GM18520 (cell line): ENCODE data around the gene RASL10B.

Experiments used
- ATAC-seq: cut with Tn5 transposase; IDR thresholded peaks from one replicate; pipeline ENCODE4 v1.9.1; 2021; ENCODE audit not compliant: unreplicated experiment

Gene RASL10B

GRCh38 chr17:35716897-35717465, 14.5 kb upstream of the RASL10B start:
- no peak for ATAC-seq

- no peak for ATAC-seq
Measured at GRCh38 chr17:35717475-35717874, 14.0 kb upstream of the RASL10B start.

GRCh38 chr17:35723735-35724134, 7.7 kb upstream of the RASL10B start:
- no peak for ATAC-seq

DNA sequence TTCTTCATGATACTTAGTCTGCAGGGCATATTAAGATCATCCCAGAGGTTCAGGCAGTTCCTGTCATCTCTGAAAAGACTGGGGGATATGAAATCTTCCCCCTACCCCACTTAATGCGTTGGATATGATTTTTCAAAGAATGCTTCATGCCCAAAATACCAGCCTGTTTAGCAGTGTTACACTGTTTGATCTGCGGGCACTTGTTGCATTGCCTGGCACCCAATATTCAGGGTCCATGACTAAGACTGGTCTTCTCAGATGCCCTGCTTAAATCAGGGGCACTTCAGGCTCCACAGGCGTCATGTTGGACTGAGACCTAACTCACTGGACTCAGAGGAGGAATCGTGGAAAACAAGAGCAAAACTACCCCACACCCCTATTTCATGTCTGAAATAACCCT, 6.4 kb upstream of the RASL10B start:
- no peak for ATAC-seq

- no peak for ATAC-seq
Measured at GRCh38 chr17:35725802-35726126, 5.7 kb upstream of the RASL10B start.

DNA sequence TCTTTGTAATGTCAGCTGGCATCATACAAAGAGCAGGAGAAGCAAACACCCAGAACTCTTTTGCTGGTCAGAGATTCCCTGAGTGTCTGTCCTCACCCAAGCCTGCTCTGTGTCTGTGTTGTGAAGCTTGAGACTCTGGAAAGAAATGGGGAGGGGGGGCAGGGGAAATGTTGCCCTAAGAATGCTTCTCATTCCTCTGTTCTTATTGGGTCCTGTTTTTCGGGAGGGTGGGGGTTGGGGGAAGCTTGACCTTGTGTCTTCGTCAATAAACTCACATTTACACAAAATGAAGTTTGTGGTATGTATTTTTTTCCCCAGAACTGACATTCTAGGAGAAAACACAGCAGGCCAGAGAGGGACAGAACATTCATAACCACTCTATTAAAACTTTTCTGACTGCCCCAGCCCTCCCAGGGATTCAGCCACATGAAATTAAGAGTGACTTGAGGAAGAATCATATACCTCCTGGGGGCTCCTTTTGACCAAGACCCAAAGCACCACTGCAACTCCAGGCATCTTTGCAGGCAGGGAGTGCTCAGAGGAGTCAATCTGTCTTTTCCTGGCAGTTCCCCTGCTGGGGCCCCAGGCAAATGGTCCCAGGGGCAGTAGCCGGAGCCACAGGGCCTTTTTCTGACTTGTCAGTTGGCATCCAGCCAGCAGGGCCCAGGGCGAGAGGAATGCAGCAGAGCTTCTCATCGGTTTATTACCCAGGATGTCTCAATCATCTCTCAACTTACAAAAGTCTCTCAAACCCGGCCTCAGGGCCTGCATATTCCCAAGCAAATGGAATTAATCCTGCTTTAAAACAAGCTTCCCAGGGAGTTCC, 5.1 kb upstream of the RASL10B start:
- no peak for ATAC-seq

DNA sequence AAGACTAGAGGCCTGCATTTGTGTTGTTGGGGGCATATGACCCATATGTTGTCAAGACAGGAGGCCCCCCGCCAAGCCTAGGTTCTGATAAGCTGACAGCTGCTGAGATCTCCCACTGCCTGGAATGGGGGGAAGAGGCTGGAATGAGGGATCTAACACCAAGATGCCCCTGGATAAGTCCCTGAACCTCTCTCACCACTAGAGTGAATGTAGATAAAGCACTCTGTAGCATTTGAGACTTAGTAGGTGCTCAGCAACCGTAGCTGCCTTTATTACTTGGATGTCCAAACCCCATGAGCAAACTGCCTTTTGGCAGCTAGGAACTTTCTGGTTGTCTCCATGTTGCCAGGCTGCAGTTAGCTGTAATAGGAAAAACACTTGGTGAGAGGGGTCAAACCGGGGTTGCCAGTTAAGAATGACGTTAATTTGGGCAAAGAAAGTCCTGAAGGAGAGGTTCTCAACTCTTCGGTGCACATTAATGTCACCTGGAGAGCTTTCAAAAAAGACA, 4.4 kb upstream of the RASL10B start:
- no peak for ATAC-seq

DNA sequence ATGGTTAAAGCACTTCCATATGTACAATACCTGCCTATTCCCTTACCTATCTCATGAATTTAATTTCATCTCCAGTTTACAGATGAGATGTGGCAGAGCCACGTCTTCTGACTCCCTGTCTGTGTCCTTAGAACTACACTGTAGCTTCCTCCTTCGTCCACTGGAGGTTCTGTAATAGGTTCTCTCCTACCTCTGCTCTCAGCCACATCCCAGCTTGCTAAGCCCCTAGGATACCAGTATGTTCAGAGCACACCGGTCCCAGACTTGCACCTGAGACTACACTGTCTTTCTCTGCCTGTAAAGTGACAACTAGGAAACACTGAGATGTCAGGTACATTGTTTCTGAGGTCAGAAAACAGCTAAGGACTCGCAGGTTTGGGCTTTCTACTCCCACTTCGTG, 3.8 kb upstream of the RASL10B start:
- no peak for ATAC-seq

GRCh38 chr17:35728551-35728950, 2.9 kb upstream of the RASL10B start:
- ATAC-seq = no peak

GRCh38 chr17:35729405-35729833, 2.0 kb upstream of the RASL10B start:
- ATAC-seq = no peak

DNA sequence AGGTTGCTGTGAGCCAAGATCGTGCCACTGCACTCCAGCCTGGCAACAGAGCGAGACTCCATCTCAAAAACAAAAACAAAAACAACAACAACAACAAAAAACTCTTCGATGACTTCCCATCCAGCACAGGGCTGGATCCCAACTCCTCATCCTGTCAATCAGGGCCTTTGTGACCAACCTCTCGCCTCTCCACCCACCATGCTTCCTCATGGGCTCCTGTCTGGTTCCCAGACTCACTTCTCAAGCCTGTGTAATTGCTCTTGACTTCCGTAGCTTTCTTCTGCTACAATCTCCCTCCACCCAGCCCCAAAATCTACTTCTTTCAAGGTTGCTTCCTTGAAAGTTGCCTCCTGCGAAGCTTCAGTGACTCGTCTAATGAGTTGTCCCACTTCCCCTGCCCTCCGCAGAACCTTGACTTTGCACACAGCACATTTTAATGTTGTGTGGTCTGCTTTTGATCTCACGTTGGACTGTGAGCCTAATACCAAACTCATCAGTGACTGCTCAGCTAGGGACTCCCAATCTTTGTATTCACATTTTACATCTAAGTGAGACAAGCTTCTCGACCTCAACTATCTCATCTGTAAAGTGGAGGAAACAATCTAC, 936 bp upstream of the RASL10B start:
- ATAC-seq = no peak

- no peak for ATAC-seq
Measured at GRCh38 chr17:35731917-35732805, 722 bp downstream of the RASL10B start.

DNA sequence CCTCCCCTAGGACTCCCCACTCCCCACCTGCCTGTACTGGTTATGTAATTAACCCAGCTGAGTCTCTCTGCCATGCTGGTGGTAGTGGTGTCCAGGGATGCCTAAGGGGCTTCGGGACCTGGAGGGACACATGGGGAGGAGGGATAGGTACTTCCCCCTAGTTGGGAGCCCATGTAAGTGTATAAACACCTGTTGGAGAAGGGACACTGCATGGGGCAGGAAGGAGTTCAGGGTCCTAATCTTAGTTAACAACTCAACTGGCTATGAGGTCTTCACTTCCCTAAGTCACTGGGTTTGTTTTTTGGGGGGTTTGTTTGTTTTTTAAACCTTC, 1.3 kb downstream of the RASL10B start:
- ATAC-seq = no peak

DNA sequence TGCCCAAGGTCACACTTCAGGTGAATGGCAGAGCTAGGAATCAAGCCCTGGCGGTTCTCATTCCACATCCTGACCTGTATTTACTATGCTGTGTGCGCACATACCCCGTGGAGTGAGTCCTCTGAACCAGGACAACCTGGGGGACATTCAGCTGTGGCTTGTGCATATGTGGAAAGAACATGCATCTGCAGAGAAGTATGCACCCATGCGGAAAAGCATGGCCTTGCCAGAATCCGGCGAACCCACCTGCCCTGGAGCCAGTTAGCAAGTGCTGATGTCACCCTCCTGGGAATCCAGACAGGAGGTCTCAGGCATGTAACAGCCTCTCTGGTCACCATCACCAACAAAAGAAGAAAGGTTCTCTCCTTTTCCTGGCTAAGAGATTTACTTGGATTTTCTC, 1.9 kb downstream of the RASL10B start:
- ATAC-seq = no peak

GRCh38 chr17:35734396-35734795, 3.0 kb downstream of the RASL10B start:
- no peak for ATAC-seq

GRCh38 chr17:35735036-35735805, 3.8 kb downstream of the RASL10B start:
- ATAC-seq = no peak

DNA sequence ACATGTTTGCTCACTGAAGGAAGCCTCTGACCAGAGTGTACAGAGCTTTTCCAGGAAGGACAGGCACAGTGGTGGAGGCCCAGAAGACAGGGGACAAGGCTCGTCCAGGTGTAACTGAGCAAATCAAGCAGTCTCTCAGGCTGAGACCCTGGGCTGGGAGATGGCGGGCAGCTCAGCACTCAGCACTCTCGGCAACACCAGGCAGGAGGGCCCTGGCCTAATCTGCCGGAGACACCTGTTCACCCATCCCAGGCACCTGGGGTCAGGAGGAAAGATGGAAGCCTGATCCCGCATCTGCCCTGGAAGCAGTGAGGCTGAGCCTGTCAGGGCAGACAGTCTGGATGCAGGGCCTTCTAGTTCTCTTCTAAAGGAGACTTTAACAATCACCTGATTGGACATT, 4.8 kb downstream of the RASL10B start:
- no peak for ATAC-seq

DNA sequence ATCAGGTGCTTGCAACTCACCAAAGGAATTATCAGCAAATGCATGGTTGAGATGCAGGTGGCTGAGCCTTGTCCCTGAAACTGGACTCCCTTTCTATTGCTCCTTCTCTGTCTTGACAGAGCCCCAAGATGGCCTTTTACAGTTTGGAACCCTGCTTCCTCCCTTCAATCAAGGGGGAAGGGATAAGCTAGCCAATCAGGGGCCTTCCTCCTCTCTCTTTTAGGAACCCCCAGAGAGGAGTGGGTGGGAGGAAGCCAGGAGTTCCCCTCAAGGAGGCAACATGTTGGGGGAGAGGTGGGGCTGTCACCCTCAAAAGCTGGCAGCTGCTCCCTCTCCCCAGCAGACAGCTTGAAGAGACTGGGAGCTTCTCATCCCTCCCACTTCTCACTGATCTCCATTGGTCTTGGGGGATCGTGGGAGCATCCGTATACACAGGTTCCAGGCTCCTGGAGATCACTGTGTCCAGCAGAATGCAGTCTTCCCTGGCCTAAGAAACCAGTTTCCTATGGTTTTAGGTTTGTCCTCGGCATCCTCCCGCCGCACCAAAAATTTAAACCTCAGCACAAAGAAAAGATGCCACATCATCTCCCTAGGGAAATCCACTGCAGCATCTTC, 7.2 kb downstream of the RASL10B start:
- ATAC-seq = no peak

DNA sequence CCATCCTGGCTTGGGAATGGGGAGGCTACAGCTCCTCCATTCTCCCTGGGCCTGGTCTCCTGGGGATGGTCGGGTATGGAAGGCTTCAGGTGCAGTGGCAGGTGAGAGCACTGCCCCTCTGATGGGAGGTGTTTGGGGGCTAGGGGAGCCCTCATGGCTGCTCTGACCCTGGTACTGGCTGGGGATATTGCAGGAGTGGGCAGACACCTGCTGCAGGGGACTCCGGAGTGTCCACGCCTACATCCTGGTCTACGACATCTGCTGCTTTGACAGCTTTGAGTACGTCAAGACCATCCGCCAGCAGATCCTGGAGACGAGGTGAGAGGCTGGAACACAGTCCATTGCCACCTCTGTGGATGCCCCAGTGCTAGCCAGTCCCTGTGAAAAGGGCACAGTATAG, 8.8 kb downstream of the RASL10B start:
- no peak for ATAC-seq
